A549 (cell line): ENCODE results near the gene CFHR1. TPM values are rescaled to one million over a fixed set of nuclear protein-coding genes. Genes with fewer than 3 reads are reported as not detected.
"Not testable (repeated sequence)": the region's sequence is repeated elsewhere in the genome, so short reads cannot be mapped to it uniquely, and the experiment has no call there.

ENCODE experiments used
- ATAC-seq, 2 experiments: fragments of 200-7000 bp in 1 of 2; fragments of >200 bp in 1 of 2; cut with Nextera tagmentation in 1 of 2; cut with Tn5 transposase in 1 of 2; 3 replicates each; pipeline versions ENCODE4 v1.8.0 to v1.9.1; 2018 to 2020; ENCODE audit warnings: mild to moderate bottlenecking in 1 of 2, moderate library complexity in 1 of 2
- CTCF ChIA-PET: fragments of 300-600 bp; sonication (Branson Sonifier 250); formaldehyde crosslinking; extraction: SDS; loops from one replicate; lab custom pipeline; 2021; ENCODE audit warnings: antibody characterized with exemption, inconsistent platforms; lab: Yijun Ruan, JAX
- POLR2A ChIA-PET: fragments of 350-600 bp; formaldehyde crosslinking; extraction: SDS; loops from one replicate; lab custom pipeline; 2021; ENCODE audit warnings: antibody characterized with exemption, inconsistent platforms; lab: Yijun Ruan, JAX
- DNase-seq, 2 experiments: peaks; one replicate each; pipeline versions ENCODE4 v3.0.0 to v3.0.0-alpha.2; 2011 to 2016; ENCODE audit warnings: low read depth in 1 of 2, low spot score in 1 of 2
- FAIRE-seq: peaks from 2 replicates; lab custom pipeline; 2011; peaks lifted over from hg19 to GRCh38; lab: Jason Lieb, UNC
- H3K27ac ChIP-seq, 2 experiments: fragments of >200 bp; sonication (Bioruptor Twin); formaldehyde crosslinking; 3 replicates each; pipeline ENCODE4 v1.5.1; 2016 to 2017
- H3K4me1 ChIP-seq: fragments of >200 bp; sonication (Bioruptor Twin); formaldehyde crosslinking; 3 replicates; pipeline ENCODE4 v1.6.1; 2016
- H3K4me2 ChIP-seq: fragments of >200 bp; sonication (Bioruptor Twin); formaldehyde crosslinking; 3 replicates; pipeline ENCODE4 v1.6.1; 2016
- H3K4me3 ChIP-seq: fragments of >200 bp; sonication (Bioruptor Twin); formaldehyde crosslinking; 3 replicates; pipeline ENCODE4 v1.5.1; 2016
- H3K9me3 ChIP-seq: fragments of >200 bp; sonication (Bioruptor Twin); formaldehyde crosslinking; 3 replicates; pipeline ENCODE4 v1.6.1; 2016
- CEBPB ChIP-seq, 2 experiments: fragments of >200 bp in 1 of 2; sonication (Bioruptor Twin) in 1 of 2; formaldehyde crosslinking in 1 of 2; IDR thresholded peaks; 2 replicates each; pipeline ENCODE4 v1.6.1; 2012 to 2016
- CHD2 ChIP-seq: fragments of 150-350 bp; IDR thresholded peaks from 2 replicates; pipeline ENCODE4 v1.6.1; 2014; ENCODE audit warnings: low read length; ENCODE audit not compliant: partially characterized antibody
- CHD4 ChIP-seq: fragments of 200-600 bp; sonication (generic); IDR thresholded peaks from 2 replicates; pipeline ENCODE4 v1.6.1; 2016; ENCODE audit warnings: antibody characterized with exemption, mild to moderate bottlenecking, borderline replicate concordance
- EHF ChIP-seq: fragments of 250-450 bp; sonication (Bioruptor Pico); IDR thresholded peaks from 2 replicates; pipeline ENCODE4 v1.5.0; 2020; ENCODE audit warnings: mild to moderate bottlenecking
- ELK1 ChIP-seq: fragments of 150-350 bp; IDR thresholded peaks from 2 replicates; pipeline ENCODE4 v1.6.1; 2014; ENCODE audit warnings: low read depth, mild to moderate bottlenecking, low read length
- FOSB ChIP-seq: fragments of 250-450 bp; sonication (Bioruptor Pico); IDR thresholded peaks from 2 replicates; pipeline ENCODE4 v1.5.0; 2020; ENCODE audit warnings: mild to moderate bottlenecking, moderate library complexity
- HDAC2 ChIP-seq: fragments of 200-600 bp; sonication (generic); IDR thresholded peaks from 2 replicates; pipeline ENCODE4 v1.6.1; 2016
- HOXA7 ChIP-seq: fragments of 250-450 bp; sonication (Bioruptor Pico); IDR thresholded peaks from 2 replicates; pipeline ENCODE4 v1.5.0; 2020; ENCODE audit warnings: mild to moderate bottlenecking, moderate library complexity
- JUNB ChIP-seq: fragments of >200 bp; sonication (Bioruptor Twin); formaldehyde crosslinking; IDR thresholded peaks from 2 replicates; pipeline ENCODE4 v1.6.1; 2016
- MAFK ChIP-seq: fragments of 450-650 bp; IDR thresholded peaks from 2 replicates; pipeline ENCODE4 v1.6.1; 2014; ENCODE audit not compliant: partially characterized antibody
- MAZ ChIP-seq: fragments of 150-350 bp; IDR thresholded peaks from 2 replicates; pipeline ENCODE4 v1.6.1; 2014; ENCODE audit warnings: antibody characterized with exemption, low read depth, low read length, borderline replicate concordance
- MYC ChIP-seq: IDR thresholded peaks from 2 replicates; pipeline ENCODE4 v1.6.1; 2012; ENCODE audit warnings: mild to moderate bottlenecking, inconsistent platforms, low read length, improper control_type of control experiment, borderline replicate concordance
- POLR2AphosphoS2 ChIP-seq: conservative IDR thresholded peaks from 2 replicates; pipeline ENCODE4 v1.6.1; 2012; ENCODE audit warnings: low read length, improper control_type of control experiment, inconsistent platforms
- RARB ChIP-seq: fragments of 250-450 bp; sonication (Bioruptor Pico); IDR thresholded peaks from 2 replicates; pipeline ENCODE4 v1.8.0; 2021; ENCODE audit warnings: mild to moderate bottlenecking, moderate library complexity
- TFCP2L1 ChIP-seq: fragments of 250-450 bp; sonication (Bioruptor Pico); IDR thresholded peaks from 2 replicates; pipeline ENCODE4 v1.5.0; 2021; ENCODE audit warnings: mild to moderate bottlenecking
- TP53 ChIP-seq: fragments of 250-450 bp; sonication (Bioruptor Pico); IDR thresholded peaks from 2 replicates; pipeline ENCODE4 v1.5.0; 2021; ENCODE audit warnings: mild to moderate bottlenecking, moderate library complexity
- ZSCAN20 ChIP-seq: fragments of 250-450 bp; sonication (Bioruptor Pico); IDR thresholded peaks from 2 replicates; pipeline ENCODE4 v1.8.0; 2022; ENCODE audit warnings: mild to moderate bottlenecking, moderate library complexity
- WGBS: methylation state at CpG from one replicate; pipeline ENCODE4 v1.1.6; 2017; ENCODE audit errors: missing lambda C conversion rate; 5-methylcytosine and 5-hydroxymethylcytosine counted together
- polyA minus RNA-seq: library from RNA; depleted of rRNA, polyadenylated mRNA; stranded (reverse); fragments of >200 nt; gene quantifications from 2 replicates; pipeline ENCODE4 v1.2.3, GENCODE V29; 2011; rRNA and poly(A)+ RNA removed
- polyA plus RNA-seq, 4 experiments: library from polyadenylated mRNA; depleted of rRNA in 3 of 4; stranded (reverse); fragments of >200 nt; fragmentation: RNase III in 1 of 4; extraction: RNeasy Plus Mini Kit Qiagen cat#74134 plus additional on column Dnase treatment in 1 of 4; gene quantifications; 2 replicates in 3 of 4; 3 replicates in 1 of 4; pipeline ENCODE4 v1.2.3, GENCODE V29; 2011 to 2017
- TF ChIP-seq, protein P1 (sequence below): fragments of 200-600 bp; sonication (generic); IDR thresholded peaks from 2 replicates; pipeline ENCODE4 v1.6.1; 2016; ENCODE audit warnings: antibody characterized with exemption, mild to moderate bottlenecking, moderate library complexity
- TF ChIP-seq, protein P2 (sequence below): IDR thresholded peaks from 2 replicates; pipeline ENCODE4 v1.6.1; 2012
- TF ChIP-seq, protein P3 (sequence below): fragments of >200 bp; sonication (Bioruptor Twin); formaldehyde crosslinking; IDR thresholded peaks from 3 replicates; pipeline ENCODE4 v1.5.1; 2016
- TF ChIP-seq, protein P4 (sequence below): IDR thresholded peaks from 2 replicates; pipeline ENCODE4 v1.6.1; 2012; ENCODE audit warnings: low read depth, borderline replicate concordance
- TF ChIP-seq, protein P5 (sequence below): fragments of 250-450 bp; sonication (Bioruptor Pico); IDR thresholded peaks from 2 replicates; pipeline ENCODE4 v1.5.0; 2020; ENCODE audit warnings: low read depth, mild to moderate bottlenecking, moderate library complexity

Gene CFHR1
- 2.0 and 2.1 TPM in 2 replicates for polyA plus RNA-seq (2011; rRNA removed)
- polyA plus RNA-seq (2012; cell fraction: cytosol; rRNA removed), result 0.46 and 0.53 TPM in 2 replicates
- 0.05 TPM in 1 of 2 replicates, not detected in the other for polyA plus RNA-seq (2012; cell fraction: nucleus; rRNA removed)
- 0.63 to 0.79 TPM (median 0.71 TPM) in 3 replicates for polyA plus RNA-seq (2017; fragmentation: RNase III; extraction: RNeasy Plus Mini Kit Qiagen cat#74134 plus additional on column Dnase treatment)
- polyA minus RNA-seq, result 0.45 TPM in 1 of 2 replicates, not detected in the other

DNA sequence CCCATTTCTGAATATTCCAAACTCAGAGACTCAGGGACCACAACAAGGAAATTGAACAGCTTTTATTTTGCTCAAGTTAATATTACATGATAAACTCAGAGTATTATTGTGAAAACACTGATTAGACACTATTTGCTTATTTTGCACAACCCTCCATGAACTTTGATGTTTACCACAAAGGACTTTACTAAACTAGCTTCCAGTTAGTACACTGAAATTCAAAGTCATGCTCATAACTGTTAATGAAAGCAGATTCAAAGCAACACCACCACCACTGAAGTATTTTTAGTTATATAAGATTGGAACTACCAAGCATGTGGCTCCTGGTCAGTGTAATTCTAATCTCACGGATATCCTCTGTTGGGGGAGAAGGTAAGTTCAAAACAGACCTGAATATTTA lies at the start of gene CFHR1:
Gene CFHR1, plus strand, starts transcription at position 201 of the 400 bp plus-strand sequence. Its CDS starts 114 bp downstream, at position 315.
- no CpG with 5 or more reads among the region's 1 CpG for WGBS

DNA sequence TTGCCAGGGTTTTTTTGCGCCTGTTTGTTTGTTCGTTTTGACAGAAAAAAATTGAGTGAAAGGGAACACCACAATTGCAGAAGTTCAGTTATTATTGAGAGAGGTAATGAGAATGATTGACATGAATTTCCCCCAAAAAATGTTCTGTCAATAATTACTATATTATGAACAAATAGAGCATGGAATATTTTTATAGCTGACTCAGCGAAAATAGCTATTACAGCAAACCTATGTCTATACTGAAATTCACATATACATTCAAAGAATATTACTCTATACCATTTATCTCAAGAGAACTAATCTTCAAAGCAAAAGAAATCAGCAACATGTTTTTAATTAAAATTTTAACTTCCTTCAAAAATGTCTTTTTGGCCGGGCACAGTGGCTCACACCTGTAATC lies 49.7 kb upstream of the CFHR1 start:
- H3K27ac ChIP-seq, H3K9me3 ChIP-seq, ATAC-seq, H3K4me1 ChIP-seq, DNase-seq, CTCF ChIA-PET, POLR2A ChIA-PET, H3K4me3 ChIP-seq, FAIRE-seq, H3K4me2 ChIP-seq: not testable (repeated sequence)
- TF ChIP-seq MAFK, result peak; percentile 95
- WGBS, result 76% methylated on average over 4 of the region's 4 CpGs

More for the DNA sequence above, at the start of gene CFHR1:
- H3K4me1 ChIP-seq, H3K27ac ChIP-seq, POLR2A ChIA-PET, CTCF ChIA-PET, H3K9me3 ChIP-seq, FAIRE-seq, DNase-seq, H3K4me3 ChIP-seq, H3K4me2 ChIP-seq, ATAC-seq: not testable (repeated sequence)

- no peak for FAIRE-seq
- ChIA-PET CTCF (no interaction called here), POLR2A (no interaction called here)
- H3K27ac ChIP-seq, result no peak overlapping the region
- TF ChIP-seq, protein P1, sequence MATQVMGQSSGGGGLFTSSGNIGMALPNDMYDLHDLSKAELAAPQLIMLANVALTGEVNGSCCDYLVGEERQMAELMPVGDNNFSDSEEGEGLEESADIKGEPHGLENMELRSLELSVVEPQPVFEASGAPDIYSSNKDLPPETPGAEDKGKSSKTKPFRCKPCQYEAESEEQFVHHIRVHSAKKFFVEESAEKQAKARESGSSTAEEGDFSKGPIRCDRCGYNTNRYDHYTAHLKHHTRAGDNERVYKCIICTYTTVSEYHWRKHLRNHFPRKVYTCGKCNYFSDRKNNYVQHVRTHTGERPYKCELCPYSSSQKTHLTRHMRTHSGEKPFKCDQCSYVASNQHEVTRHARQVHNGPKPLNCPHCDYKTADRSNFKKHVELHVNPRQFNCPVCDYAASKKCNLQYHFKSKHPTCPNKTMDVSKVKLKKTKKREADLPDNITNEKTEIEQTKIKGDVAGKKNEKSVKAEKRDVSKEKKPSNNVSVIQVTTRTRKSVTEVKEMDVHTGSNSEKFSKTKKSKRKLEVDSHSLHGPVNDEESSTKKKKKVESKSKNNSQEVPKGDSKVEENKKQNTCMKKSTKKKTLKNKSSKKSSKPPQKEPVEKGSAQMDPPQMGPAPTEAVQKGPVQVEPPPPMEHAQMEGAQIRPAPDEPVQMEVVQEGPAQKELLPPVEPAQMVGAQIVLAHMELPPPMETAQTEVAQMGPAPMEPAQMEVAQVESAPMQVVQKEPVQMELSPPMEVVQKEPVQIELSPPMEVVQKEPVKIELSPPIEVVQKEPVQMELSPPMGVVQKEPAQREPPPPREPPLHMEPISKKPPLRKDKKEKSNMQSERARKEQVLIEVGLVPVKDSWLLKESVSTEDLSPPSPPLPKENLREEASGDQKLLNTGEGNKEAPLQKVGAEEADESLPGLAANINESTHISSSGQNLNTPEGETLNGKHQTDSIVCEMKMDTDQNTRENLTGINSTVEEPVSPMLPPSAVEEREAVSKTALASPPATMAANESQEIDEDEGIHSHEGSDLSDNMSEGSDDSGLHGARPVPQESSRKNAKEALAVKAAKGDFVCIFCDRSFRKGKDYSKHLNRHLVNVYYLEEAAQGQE, result no peak
- TF ChIP-seq ELK1, result no peak
- H3K4me2 ChIP-seq, result no peak overlapping the region
- no peak overlapping the region for H3K4me3 ChIP-seq
- H3K9me3 ChIP-seq, result no peaks in the 10 kb centered on the region
- H3K4me1 ChIP-seq, result no peaks in the 10 kb centered on the region
- DNase-seq, result no peak
- 88% methylated on average over 1 of the region's 1 CpG for WGBS
- no peak for ATAC-seq
Observed at GRCh38 chr1:196773713-196774112, 45.8 kb upstream of the CFHR1 start.

DNA sequence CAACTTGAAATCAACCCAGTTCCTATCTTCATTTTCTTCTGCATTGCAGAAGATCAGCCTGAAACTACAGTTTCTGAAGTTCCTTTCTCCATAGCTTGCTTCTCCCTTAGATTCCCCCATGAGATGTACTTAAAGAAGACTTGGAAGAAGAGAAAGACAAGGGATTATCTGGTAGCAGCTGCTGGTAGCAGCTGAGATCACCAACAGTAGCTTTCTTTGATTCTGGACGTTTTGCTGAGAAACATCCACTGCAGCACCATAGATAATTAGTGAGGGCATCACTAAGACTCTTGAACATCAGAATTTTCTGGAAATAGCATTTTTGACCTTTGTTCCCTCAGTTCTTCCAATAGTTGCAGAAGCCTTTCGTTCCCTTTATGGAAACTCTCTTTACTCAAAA lies 45.4 kb upstream of the CFHR1 start:
- no peak overlapping the region for H3K27ac ChIP-seq
- no peaks in the 10 kb centered on the region for H3K9me3 ChIP-seq
- DNase-seq, result no peak
- ATAC-seq, result no peak
- no peak for TF ChIP-seq MYC
- no peak for TF ChIP-seq JUNB
- TF ChIP-seq CHD2, result no peak
- no peak for TF ChIP-seq CHD4
- no peak for TF ChIP-seq FOSB (CRISPR knock-in tag)
- TF ChIP-seq, protein P2, sequence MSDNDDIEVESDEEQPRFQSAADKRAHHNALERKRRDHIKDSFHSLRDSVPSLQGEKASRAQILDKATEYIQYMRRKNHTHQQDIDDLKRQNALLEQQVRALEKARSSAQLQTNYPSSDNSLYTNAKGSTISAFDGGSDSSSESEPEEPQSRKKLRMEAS, result no peak
- TF ChIP-seq, protein P3, sequence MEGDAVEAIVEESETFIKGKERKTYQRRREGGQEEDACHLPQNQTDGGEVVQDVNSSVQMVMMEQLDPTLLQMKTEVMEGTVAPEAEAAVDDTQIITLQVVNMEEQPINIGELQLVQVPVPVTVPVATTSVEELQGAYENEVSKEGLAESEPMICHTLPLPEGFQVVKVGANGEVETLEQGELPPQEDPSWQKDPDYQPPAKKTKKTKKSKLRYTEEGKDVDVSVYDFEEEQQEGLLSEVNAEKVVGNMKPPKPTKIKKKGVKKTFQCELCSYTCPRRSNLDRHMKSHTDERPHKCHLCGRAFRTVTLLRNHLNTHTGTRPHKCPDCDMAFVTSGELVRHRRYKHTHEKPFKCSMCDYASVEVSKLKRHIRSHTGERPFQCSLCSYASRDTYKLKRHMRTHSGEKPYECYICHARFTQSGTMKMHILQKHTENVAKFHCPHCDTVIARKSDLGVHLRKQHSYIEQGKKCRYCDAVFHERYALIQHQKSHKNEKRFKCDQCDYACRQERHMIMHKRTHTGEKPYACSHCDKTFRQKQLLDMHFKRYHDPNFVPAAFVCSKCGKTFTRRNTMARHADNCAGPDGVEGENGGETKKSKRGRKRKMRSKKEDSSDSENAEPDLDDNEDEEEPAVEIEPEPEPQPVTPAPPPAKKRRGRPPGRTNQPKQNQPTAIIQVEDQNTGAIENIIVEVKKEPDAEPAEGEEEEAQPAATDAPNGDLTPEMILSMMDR, result no peak
- TF ChIP-seq, protein P4, sequence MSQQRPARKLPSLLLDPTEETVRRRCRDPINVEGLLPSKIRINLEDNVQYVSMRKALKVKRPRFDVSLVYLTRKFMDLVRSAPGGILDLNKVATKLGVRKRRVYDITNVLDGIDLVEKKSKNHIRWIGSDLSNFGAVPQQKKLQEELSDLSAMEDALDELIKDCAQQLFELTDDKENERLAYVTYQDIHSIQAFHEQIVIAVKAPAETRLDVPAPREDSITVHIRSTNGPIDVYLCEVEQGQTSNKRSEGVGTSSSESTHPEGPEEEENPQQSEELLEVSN, result no peak
- TF ChIP-seq TP53 (CRISPR knock-in tag), result no peak
- TF ChIP-seq HOXA7 (CRISPR knock-in tag), result no peak
- TF ChIP-seq TFCP2L1 (CRISPR knock-in tag), result no peak
- TF ChIP-seq HDAC2, result no peak
- TF ChIP-seq POLR2AphosphoS2, result no peak
- TF ChIP-seq ZSCAN20 (CRISPR knock-in tag), result no peak
- TF ChIP-seq EHF (CRISPR knock-in tag), result no peak
- TF ChIP-seq, protein P5, sequence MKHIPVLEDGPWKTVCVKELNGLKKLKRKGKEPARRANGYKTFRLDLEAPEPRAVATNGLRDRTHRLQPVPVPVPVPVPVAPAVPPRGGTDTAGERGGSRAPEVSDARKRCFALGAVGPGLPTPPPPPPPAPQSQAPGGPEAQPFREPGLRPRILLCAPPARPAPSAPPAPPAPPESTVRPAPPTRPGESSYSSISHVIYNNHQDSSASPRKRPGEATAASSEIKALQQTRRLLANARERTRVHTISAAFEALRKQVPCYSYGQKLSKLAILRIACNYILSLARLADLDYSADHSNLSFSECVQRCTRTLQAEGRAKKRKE (CRISPR knock-in tag), result no peak
- no peak for TF ChIP-seq CEBPB (IDR thresholded peaks at IDR 0.05)
- TF ChIP-seq MAZ, result no peak
- no peak for TF ChIP-seq RARB (CRISPR knock-in tag)
- POLR2A ChIA-PET, result no interaction called here
- no peaks in the 10 kb centered on the region for H3K4me1 ChIP-seq
- FAIRE-seq, result no peak
- CTCF ChIA-PET, result no interaction called here
- WGBS, result 18% methylated on average over 2 of the region's 2 CpGs
- H3K4me2 ChIP-seq, result no peak overlapping the region
- H3K4me3 ChIP-seq, result no peak overlapping the region
